GM12892 (cell line): Measurements from ENCODE around the gene UBE2E3.

Experiments used
- DNase-seq: peaks from one replicate; pipeline ENCODE4 v3.0.0; 2011; ENCODE audit not compliant: insufficient read length
- FAIRE-seq: peaks from 2 replicates; lab custom pipeline; 2011; peaks lifted over from hg19 to GRCh38; lab: Jason Lieb, UNC
- POLR2A ChIP-seq: IDR thresholded peaks from 2 replicates; pipeline ENCODE4 v1.6.1; 2011; ENCODE audit warnings: low read depth, low read length, control low read depth
- POLR2AphosphoS5 ChIP-seq: IDR thresholded peaks from 2 replicates; pipeline ENCODE4 v1.6.1; 2011; ENCODE audit warnings: low read depth, low read length, control low read depth
- TAF1 ChIP-seq: IDR thresholded peaks from 2 replicates; pipeline ENCODE4 v1.6.1; 2011; ENCODE audit warnings: low read depth, mild to moderate bottlenecking, control low read depth, low read length, borderline replicate concordance

The UBE2E3 gene

DNA sequence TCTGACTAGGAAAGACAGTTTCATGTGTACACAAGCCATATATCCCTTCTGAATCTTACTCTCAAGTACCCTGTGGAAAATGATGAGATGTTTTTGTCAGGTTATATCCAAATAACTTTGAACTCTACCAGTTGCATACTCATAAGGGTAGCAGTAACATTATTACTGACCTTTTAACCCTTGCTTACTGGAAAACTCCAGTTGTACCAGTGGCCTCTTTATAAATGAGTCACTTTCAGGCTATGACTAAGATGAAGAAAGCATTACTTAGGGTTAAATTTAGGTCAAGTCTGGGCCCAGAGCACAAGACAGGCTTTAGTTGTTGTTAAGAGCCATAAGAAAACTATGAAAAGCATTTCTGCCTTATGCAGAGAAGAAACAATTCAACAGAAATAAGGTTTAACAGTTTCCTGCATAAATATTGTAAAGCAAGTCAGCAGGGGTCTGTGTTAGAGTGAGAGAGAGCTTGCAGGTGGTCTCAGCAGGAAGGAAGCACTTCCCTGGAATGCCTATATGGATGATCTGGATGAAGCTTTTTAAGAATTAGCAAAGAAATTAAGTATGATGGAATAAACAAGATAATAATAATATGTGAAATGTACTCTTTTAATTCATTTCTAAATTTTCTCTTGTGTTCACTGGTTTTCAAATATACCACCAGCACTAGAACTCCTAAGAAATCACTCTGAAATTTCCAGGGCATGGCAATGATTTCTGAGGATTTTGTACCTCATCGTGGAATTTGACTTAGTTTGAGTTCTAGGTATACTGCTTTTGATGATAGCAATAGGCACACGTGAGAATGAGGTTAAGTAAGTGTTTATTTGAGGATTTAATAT, 126.6 kb downstream of the UBE2E3 start:
- peak; percentile 96 for FAIRE-seq
- DNase-seq: no peak
- TF ChIP-seq POLR2AphosphoS5 (peak; percentile 27; the same call in 1 of the 2 replicates), POLR2A (no peak)

DNA sequence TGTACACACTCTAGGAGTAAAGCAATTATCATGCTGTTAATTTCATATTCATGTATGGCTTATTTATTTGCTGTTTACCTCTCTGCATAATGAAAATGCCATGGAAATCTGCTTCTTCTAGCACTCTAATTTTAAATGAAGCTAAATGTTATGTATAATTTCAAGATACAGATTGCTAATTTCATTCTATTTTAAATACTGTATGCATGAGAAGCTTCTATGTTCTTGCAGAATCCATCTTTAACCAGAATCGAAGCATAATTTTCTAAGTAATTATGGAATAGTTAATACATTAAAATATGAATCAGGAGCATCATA, 127.2 kb downstream of the UBE2E3 start:
- TF ChIP-seq TAF1 (no peak), POLR2A (no peak), POLR2AphosphoS5 (no peak)
- FAIRE-seq: no peak

DNA sequence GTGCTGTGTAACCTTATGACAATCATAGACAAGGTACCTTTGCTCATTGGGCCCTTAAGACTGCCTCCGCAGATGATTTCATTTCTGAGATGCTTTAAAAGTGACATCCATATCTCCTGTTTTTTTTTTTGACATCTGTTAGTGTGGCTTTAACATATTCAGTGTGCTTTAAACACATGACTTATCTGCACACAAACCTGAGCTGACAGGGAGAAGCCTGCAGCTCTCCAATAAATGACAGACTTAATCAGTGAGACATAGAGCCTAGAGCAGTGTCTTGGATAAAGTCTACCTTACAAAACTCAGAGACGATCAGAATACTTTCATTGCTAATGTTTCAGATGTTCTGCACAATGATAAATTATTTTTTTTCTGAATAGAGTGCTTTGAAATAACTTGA, 130.7 kb downstream of the UBE2E3 start:
- no peak for DNase-seq
- TF ChIP-seq TAF1 (no peak), POLR2AphosphoS5 (no peak), POLR2A (no peak)

More for the DNA sequence above, 127.2 kb downstream of the UBE2E3 start:
- no peak for DNase-seq

DNA sequence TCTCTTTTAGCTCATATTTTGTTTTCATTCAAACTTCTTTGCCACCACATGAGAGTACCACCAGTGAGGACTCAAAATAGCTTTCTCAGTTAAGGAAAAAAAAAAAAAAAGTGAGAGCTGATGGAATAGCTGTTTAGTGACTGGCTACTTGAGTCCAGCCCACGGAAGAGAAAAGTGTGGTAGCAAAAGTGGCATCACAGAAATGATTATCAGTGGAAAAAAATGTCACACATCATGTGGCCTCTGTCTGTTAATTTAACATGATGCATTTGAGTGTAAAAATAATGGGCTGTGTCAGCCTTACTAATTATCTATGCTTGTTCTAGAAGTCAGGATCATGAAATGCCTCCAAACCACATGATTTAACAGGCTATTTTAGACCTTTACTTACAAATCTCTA, 132.5 kb downstream of the UBE2E3 start:
- TF ChIP-seq POLR2A: no peak
- TF ChIP-seq POLR2AphosphoS5: no peak
- no peak for TF ChIP-seq TAF1
- no peak for FAIRE-seq
- DNase-seq: no peak

More for the DNA sequence above, 130.7 kb downstream of the UBE2E3 start:
- no peak for FAIRE-seq
